Ovary (tissue), 9 donors: ENCODE results near the gene MKRN2. TPM values are rescaled to one million over a fixed set of nuclear protein-coding genes. Genes with fewer than 3 reads are reported as not detected.

ENCODE experiments used
- DNase-seq, 5 donors: peaks; one replicate each; pipeline ENCODE4 v3.0.0-alpha.2; 2019 to 2020
- H3K27ac ChIP-seq, 2 donors: fragments of 200-600 bp; one replicate each; pipeline versions ENCODE4 v1.5.1 to v1.8.0; 2019 to 2022
- H3K27me3 ChIP-seq: fragments of 200-600 bp; one replicate; pipeline ENCODE4 v1.8.0; 2022
- H3K36me3 ChIP-seq: fragments of 200-600 bp; sonication (generic); one replicate; pipeline ENCODE4 v1.5.1; 2019
- H3K4me1 ChIP-seq: one replicate; pipeline ENCODE4 v1.8.1; 2013; ENCODE audit warnings: mild to moderate bottlenecking, moderate library complexity; ENCODE audit not compliant: insufficient read depth
- H3K4me3 ChIP-seq: fragments of 200-600 bp; sonication (generic); one replicate; pipeline ENCODE4 v1.5.1; 2017
- H3K9me3 ChIP-seq, 2 donors: fragments of 200-600 bp in 1 of 2; sonication (generic) in 1 of 2; one replicate each; pipeline versions ENCODE4 v1.5.1 to v1.8.1; 2013 to 2019; ENCODE audit warnings: mild to moderate bottlenecking in 1 of 2, moderate library complexity in 1 of 2
- EP300 ChIP-seq: sonication (generic); formaldehyde crosslinking; IDR thresholded peaks from one replicate; pipeline ENCODE4 v1.6.1; 2017; ENCODE audit warnings: antibody characterized with exemption
- POLR2A ChIP-seq: fragments of 450-650 bp; IDR thresholded peaks from one replicate; pipeline ENCODE4 v1.6.1; 2017; ENCODE audit warnings: antibody characterized with exemption, mild to moderate bottlenecking, moderate library complexity
- WGBS, 3 donors: extraction: QIAGEN DNeasy Blood & Tissue Kit in 1 of 3; methylation state at CpG; one replicate each; pipeline versions ENCODE4 v1.1.5 to v1.1.7; 2013 to 2017; 5-methylcytosine and 5-hydroxymethylcytosine counted together
- intact Hi-C, 4 donors: fragments of 100-400 bp; cut with DNase I; formaldehyde crosslinking; loops; one replicate each; pipeline versions ENCODE4 v1.11.0 to v1.15.1; 2022 to 2023
- polyA plus RNA-seq, 2 donors: library from polyadenylated mRNA; stranded (reverse); fragments of 200-250 nt in 1 of 2; fragments of 350-450 nt in 1 of 2; fragmentation: Illumina TruSeq in 1 of 2; extraction: RNeasy Lipid Tissue Mini Kit (QIAGEN cat#74804) in 1 of 2; gene quantifications; one replicate each; pipeline ENCODE4 v1.2.3, GENCODE V29; 2013 to 2014
- total RNA-seq, 7 donors: library from RNA; depleted of rRNA in 2 of 7; stranded (reverse); fragments of >200 nt in 2 of 7; fragmentation: NEBNext Ultra II Directional in 3 of 7; extraction: Animal tissue kit (Norgen Biotek cat#: 25700) in 3 of 7; gene quantifications; one replicate each; pipeline versions ENCODE4 v1.1.0 to v1.2.4, GENCODE V29; 2016 to 2023
- TF ChIP-seq, protein P1 (sequence below), 3 donors: fragments of 450-650 bp in 2 of 3; fragments of 200-600 bp in 1 of 3; IDR thresholded peaks; one replicate each; pipeline versions ENCODE4 v1.5.1 to v1.8.0; 2016 to 2022; ENCODE audit warnings: antibody characterized with exemption in 3 of 3, mild to moderate bottlenecking in 1 of 3
- donor health status: DM: no; HTN: no; CAD: no; lungs with moderate emphysema.
- donor health status: DM: no; HTN: no; CAD: no.
- donor health status: Bipolar disorder and iron deficiency.
- donor health status: DM: yes; HTN: yes; CAD: no.
- donor health status: DM: no; HTN: no; CAD: no.
- donor health status: DM: yes; HTN: yes; CAD: no.

MKRN2 gene
- total and polyA plus RNA-seq, 9 donors: 23.8 to 42.3 (median 28.8) TPM

DNA sequence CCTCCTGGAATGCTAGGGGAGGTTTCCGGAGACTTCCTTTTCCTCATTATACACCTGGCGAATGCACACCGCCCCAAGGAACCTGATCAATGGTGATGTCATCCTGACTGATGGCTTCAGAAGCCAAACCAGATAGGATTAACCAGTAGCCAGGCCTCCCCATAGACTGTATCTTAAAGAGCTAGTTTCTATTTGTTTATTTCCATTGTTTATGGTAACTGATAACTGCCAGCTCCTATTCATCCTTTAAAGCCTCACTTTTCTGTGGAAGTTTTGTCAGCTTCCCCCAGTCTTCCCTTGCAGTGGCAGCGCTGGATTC is 11.5 kb upstream of the MKRN2 start, which contains the start of gene MKRN2OS:
MKRN2OS (minus strand) TSS at position 27 of the 319 bp plus-strand sequence. CDS start 35 bp downstream, outside the sequence.
- no peaks in the 10 kb centered on the region for H3K9me3 ChIP-seq
- no peak for TF ChIP-seq POLR2A
- TF ChIP-seq EP300: no peak
- TF ChIP-seq, protein P1, sequence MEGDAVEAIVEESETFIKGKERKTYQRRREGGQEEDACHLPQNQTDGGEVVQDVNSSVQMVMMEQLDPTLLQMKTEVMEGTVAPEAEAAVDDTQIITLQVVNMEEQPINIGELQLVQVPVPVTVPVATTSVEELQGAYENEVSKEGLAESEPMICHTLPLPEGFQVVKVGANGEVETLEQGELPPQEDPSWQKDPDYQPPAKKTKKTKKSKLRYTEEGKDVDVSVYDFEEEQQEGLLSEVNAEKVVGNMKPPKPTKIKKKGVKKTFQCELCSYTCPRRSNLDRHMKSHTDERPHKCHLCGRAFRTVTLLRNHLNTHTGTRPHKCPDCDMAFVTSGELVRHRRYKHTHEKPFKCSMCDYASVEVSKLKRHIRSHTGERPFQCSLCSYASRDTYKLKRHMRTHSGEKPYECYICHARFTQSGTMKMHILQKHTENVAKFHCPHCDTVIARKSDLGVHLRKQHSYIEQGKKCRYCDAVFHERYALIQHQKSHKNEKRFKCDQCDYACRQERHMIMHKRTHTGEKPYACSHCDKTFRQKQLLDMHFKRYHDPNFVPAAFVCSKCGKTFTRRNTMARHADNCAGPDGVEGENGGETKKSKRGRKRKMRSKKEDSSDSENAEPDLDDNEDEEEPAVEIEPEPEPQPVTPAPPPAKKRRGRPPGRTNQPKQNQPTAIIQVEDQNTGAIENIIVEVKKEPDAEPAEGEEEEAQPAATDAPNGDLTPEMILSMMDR (IDR thresholded peaks at IDR 0.05): no peak
- no peak for DNase-seq
- H3K4me3 ChIP-seq: no peak within 1 kb of the TSS
- no peaks in the 10 kb centered on the region for H3K4me1 ChIP-seq
- no peaks in the 10 kb centered on the region for H3K27me3 ChIP-seq
- 40 to 56% (median 47%) methylated on average over 4 of the region's 4 CpGs for WGBS, 3 donors
- intact Hi-C loops: no loop called here
- H3K36me3 ChIP-seq: no peaks in the 10 kb centered on the region
- no peak within 1 kb of the TSS for H3K27ac ChIP-seq

DNA sequence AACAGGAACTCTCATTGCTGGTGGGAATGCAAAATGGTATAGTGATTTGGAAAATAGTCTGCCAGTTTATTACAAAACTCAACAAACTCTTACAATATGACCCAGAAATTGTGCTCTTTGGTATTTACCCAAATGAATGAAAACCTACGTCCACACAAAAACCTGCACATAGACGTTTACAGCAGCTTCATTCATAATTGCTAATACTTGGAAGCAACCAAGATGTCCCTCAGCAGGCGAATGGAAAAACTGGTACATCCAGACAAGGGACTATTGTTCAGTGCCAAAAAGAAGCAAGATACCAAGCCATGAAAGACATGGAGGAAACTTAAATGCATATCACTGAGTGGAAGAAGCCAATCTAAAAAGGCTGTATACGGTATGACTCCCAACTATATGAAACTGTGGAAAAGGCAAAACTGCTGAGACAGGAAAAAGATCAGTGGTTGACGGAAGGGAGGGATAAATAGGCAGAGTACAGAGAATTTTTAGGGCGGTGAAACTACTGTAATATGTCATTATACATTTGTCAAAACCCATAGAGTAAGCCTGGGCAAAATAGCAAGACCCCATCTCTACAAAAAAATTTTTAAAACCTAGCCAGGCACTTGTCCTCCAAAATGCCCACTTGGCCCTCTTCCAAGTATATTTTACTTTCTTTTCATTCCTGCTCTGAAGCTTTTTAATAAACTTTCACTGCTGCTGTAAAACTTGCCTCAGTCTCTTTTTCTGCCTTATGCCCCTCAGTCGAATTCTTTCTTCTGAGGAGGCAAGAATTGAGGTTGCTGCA is 6.7 kb upstream of the MKRN2 start:
- H3K27me3 ChIP-seq: no peaks in the 10 kb centered on the region
- no peaks in the 10 kb centered on the region for H3K36me3 ChIP-seq
- H3K27ac ChIP-seq: no peak overlapping the region
- no peak overlapping the region for H3K4me3 ChIP-seq
- no peaks in the 10 kb centered on the region for H3K9me3 ChIP-seq
- intact Hi-C loops: no loop called here
- 64 to 78% (median 71%) methylated on average over 7 of the region's 7 CpGs for WGBS, 3 donors
- TF ChIP-seq POLR2A (no peak), EP300 (no peak)
- TF ChIP-seq, protein P1 (IDR thresholded peaks at IDR 0.05): no peak
- no peak for DNase-seq
- H3K4me1 ChIP-seq: peaks cover 1% of the 10 kb centered on the region

DNA sequence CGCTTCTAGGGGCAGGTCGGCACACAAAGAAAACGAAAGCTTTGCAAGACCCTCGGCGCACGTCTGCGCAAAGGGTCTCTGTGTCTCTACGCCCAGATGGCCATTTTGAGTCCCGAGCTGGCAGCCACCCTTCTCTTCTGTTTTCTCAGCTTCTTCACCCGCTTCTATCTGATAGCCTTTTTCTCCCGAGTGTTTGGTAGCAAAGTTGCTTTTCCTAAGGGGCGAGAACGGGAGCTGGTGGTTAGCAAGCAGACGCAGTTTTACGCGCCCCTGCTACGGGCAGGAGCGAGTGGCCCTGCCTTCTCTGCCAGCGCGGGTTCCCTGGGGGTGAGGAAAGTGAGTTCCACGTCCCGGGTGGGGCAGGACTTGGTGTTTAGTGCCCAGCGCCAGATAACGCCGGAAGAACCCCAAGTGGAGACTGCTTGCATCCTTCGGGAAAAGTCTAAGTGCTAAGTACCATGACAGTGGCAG is 2.9 kb upstream of the MKRN2 start:
- Histone ChIP-seq H3K27ac (no peak overlapping the region), H3K27me3 (no peaks in the 10 kb centered on the region), H3K36me3 (no peaks in the 10 kb centered on the region), H3K4me1 (peaks cover 6% of the 10 kb centered on the region), H3K4me3 (peak overlapping the region; percentile 34), H3K9me3 (no peaks in the 10 kb centered on the region)
- intact Hi-C loops: no loop called here
- WGBS, 3 donors: 6 to 12% (median 7%) methylated on average over 26 of the region's 26 CpGs
- TF ChIP-seq, protein P1 (IDR thresholded peaks at IDR 0.05): no peak
- TF ChIP-seq POLR2A (no peak), EP300 (no peak)
- DNase-seq: peak in 4 of 5 donors; percentile 15 to 46 (median 24)

DNA sequence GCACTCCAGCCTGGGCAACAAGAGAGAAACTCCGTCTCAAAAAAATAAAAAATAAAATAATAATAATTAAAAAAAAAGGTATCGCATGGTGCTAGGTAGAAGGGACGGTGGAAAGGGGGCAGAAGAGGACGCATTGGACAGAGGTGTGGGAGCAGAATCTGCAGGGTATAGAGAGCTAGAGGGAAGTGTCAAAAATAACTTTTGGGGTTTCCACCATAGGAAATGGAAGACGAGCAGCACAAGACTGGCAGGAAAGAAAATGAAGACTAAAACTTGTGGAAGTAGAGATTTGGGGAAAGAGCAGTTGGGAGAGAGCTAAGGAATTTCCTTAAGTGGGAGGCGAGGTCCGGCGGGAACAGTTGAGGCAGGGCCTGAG is 585 bp upstream of the MKRN2 start:
- intact Hi-C loops: loop anchor here in 1 of 4 donors (5.0 kb wide), 1 partner anchor 106 kb away; the partner anchor contains the start of gene RAF1
- no peak for TF ChIP-seq POLR2A
- TF ChIP-seq, protein P1 (IDR thresholded peaks at IDR 0.05): no peak
- DNase-seq: no peak
- Histone ChIP-seq H3K4me1 (peaks cover 7% of the 10 kb centered on the region), H3K27ac (peak overlapping the region; percentile 4 to 88), H3K9me3 (no peaks in the 10 kb centered on the region), H3K36me3 (no peaks in the 10 kb centered on the region), H3K27me3 (no peaks in the 10 kb centered on the region), H3K4me3 (peak overlapping the region; percentile 95)
- 1 to 2% (median 2%) methylated on average over 8 of the region's 8 CpGs for WGBS, 3 donors
